Skeletal muscle tissue (tissue), 4 donors: Measurements from ENCODE around the gene EFNA5. TPM values are rescaled to one million over a fixed set of nuclear protein-coding genes. Genes with fewer than 3 reads are reported as not detected.

Experiments
- H3K27ac ChIP-seq: one replicate; pipeline ENCODE4 v1.7.0; 2013; ENCODE audit warnings: mild to moderate bottlenecking, low read depth, low read length, inconsistent platforms
- H3K27me3 ChIP-seq, 3 donors: one replicate each; pipeline ENCODE4 v1.7.0; 2013; ENCODE audit warnings: low read length in 3 of 3; ENCODE audit not compliant: control insufficient read depth in 3 of 3, insufficient read depth in 3 of 3
- H3K36me3 ChIP-seq, 3 donors: one replicate each; pipeline ENCODE4 v1.7.0; 2013; ENCODE audit warnings: low read length in 3 of 3; ENCODE audit not compliant: control insufficient read depth in 3 of 3, insufficient read depth in 3 of 3
- H3K4me1 ChIP-seq, 3 donors: one replicate each; pipeline ENCODE4 v1.7.0; 2013; ENCODE audit warnings: low read length in 3 of 3, mild to moderate bottlenecking in 3 of 3; ENCODE audit not compliant: control insufficient read depth in 3 of 3, insufficient read depth in 3 of 3
- H3K4me3 ChIP-seq, 3 donors: one replicate each; pipeline ENCODE4 v1.7.0; 2013; ENCODE audit warnings: low read length in 3 of 3
- H3K9ac ChIP-seq, 3 donors: one replicate each; pipeline ENCODE4 v1.7.0; 2013; ENCODE audit warnings: low read length in 3 of 3, mild to moderate bottlenecking in 3 of 3, moderate library complexity in 2 of 3, low read depth in 1 of 3
- H3K9me3 ChIP-seq, 3 donors: one replicate each; pipeline ENCODE4 v1.7.0; 2013; ENCODE audit warnings: low read length in 3 of 3; ENCODE audit not compliant: control insufficient read depth in 3 of 3
- total RNA-seq: library from RNA; depleted of rRNA; stranded (reverse); fragments of >200 nt; gene quantifications from one replicate; pipeline ENCODE4 v1.2.3, GENCODE V29; 2014
- donor health status: Osteomylitis.

Gene EFNA5
- total RNA-seq, 1 donor from 2014 or later: 8.4 TPM

GRCh38 chr5:107630184-107630583 lies 40.6 kb downstream of the EFNA5 start:
- H3K9me3 ChIP-seq: no peaks in the 10 kb centered on the region
- H3K27me3 ChIP-seq: no peaks in the 10 kb centered on the region
- no peak overlapping the region for H3K27ac ChIP-seq
- H3K9ac ChIP-seq: no peak overlapping the region
- H3K4me1 ChIP-seq: no peaks in the 10 kb centered on the region
- H3K4me3 ChIP-seq: no peak overlapping the region
- H3K36me3 ChIP-seq: no peaks in the 10 kb centered on the region

- no peak overlapping the region for H3K4me3 ChIP-seq
- no peaks in the 10 kb centered on the region for H3K27me3 ChIP-seq
- H3K9me3 ChIP-seq: no peaks in the 10 kb centered on the region
- H3K36me3 ChIP-seq: no peaks in the 10 kb centered on the region
- no peak overlapping the region for H3K9ac ChIP-seq
- no peaks in the 10 kb centered on the region for H3K4me1 ChIP-seq
- no peak overlapping the region for H3K27ac ChIP-seq
These were observed 46.5 kb downstream of the EFNA5 start for GRCh38 chr5:107624235-107624634.

DNA sequence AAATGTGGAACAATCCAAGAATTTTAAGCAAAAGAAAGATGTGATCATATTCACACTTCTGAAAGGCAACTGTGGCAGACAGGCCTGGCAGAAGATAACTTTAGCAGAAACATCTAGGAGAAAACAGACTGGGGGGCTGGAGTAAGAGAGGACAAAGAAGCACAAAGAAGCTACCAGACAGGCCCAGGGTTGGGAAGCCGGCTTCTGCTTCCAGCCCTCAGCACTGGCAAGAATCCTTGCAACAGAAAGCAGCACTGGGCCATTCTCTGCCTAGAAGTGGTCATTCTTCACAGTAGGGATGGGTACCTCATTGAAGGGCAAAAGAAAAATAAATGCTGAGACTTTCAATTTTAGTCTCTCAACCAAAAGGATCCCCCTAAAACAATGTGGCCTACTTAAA lies 49.6 kb downstream of the EFNA5 start:
- Histone ChIP-seq H3K9ac (no peak overlapping the region), H3K9me3 (no peaks in the 10 kb centered on the region), H3K4me3 (no peak overlapping the region), H3K36me3 (no peaks in the 10 kb centered on the region), H3K27ac (no peak overlapping the region), H3K27me3 (no peaks in the 10 kb centered on the region), H3K4me1 (no peaks in the 10 kb centered on the region)

DNA sequence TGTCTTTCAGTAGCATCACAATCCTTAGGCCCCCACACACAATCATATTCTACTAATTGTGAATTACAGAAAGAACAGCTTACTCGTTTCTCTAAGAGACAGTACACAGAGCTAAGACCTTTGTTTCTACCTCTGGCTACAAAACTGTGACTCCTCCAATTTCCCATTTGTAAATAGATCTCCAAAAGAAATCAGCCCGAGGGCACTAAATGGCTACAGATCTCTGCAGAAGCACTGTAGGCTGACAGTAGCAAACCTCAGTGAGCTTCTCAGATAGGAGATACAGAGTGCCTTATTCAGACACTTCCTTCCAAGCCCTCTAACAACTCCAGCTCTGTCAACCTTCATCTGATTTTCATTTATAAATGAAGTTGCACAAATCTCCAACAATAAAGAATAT lies 51.0 kb downstream of the EFNA5 start:
- no peaks in the 10 kb centered on the region for H3K4me1 ChIP-seq
- no peaks in the 10 kb centered on the region for H3K36me3 ChIP-seq
- H3K9ac ChIP-seq: no peak overlapping the region
- no peak overlapping the region for H3K27ac ChIP-seq
- H3K27me3 ChIP-seq: no peaks in the 10 kb centered on the region
- H3K4me3 ChIP-seq: no peak overlapping the region
- no peaks in the 10 kb centered on the region for H3K9me3 ChIP-seq

GRCh38 chr5:107618242-107618641 lies 52.5 kb downstream of the EFNA5 start:
- Histone ChIP-seq H3K9me3 (no peaks in the 10 kb centered on the region), H3K4me1 (no peaks in the 10 kb centered on the region), H3K9ac (no peak overlapping the region), H3K27me3 (no peaks in the 10 kb centered on the region), H3K36me3 (no peaks in the 10 kb centered on the region), H3K27ac (no peak overlapping the region), H3K4me3 (no peak overlapping the region)

GRCh38 chr5:107617052-107617451 lies 53.7 kb downstream of the EFNA5 start:
- no peaks in the 10 kb centered on the region for H3K27me3 ChIP-seq
- H3K9ac ChIP-seq: no peak overlapping the region
- H3K9me3 ChIP-seq: no peaks in the 10 kb centered on the region
- no peaks in the 10 kb centered on the region for H3K4me1 ChIP-seq
- no peak overlapping the region for H3K27ac ChIP-seq
- H3K4me3 ChIP-seq: no peak overlapping the region
- H3K36me3 ChIP-seq: no peaks in the 10 kb centered on the region

GRCh38 chr5:107616213-107616612 lies 54.5 kb downstream of the EFNA5 start:
- no peaks in the 10 kb centered on the region for H3K36me3 ChIP-seq
- H3K4me3 ChIP-seq: no peak overlapping the region
- H3K27ac ChIP-seq: no peak overlapping the region
- no peaks in the 10 kb centered on the region for H3K4me1 ChIP-seq
- no peaks in the 10 kb centered on the region for H3K27me3 ChIP-seq
- no peaks in the 10 kb centered on the region for H3K9me3 ChIP-seq
- H3K9ac ChIP-seq: no peak overlapping the region

- Histone ChIP-seq H3K27ac (no peak overlapping the region), H3K4me1 (no peaks in the 10 kb centered on the region), H3K4me3 (no peak overlapping the region), H3K27me3 (no peaks in the 10 kb centered on the region), H3K9ac (no peak overlapping the region), H3K36me3 (no peaks in the 10 kb centered on the region), H3K9me3 (no peaks in the 10 kb centered on the region)
These were observed 55.4 kb downstream of the EFNA5 start for GRCh38 chr5:107615299-107615817.

- Histone ChIP-seq H3K9ac (no peak overlapping the region), H3K27ac (no peak overlapping the region), H3K4me3 (no peak overlapping the region), H3K4me1 (no peaks in the 10 kb centered on the region), H3K27me3 (no peaks in the 10 kb centered on the region), H3K9me3 (no peaks in the 10 kb centered on the region), H3K36me3 (no peaks in the 10 kb centered on the region)
These were observed 58.2 kb downstream of the EFNA5 start for GRCh38 chr5:107612541-107612940.

- Histone ChIP-seq H3K27ac (no peak overlapping the region), H3K36me3 (no peaks in the 10 kb centered on the region), H3K4me3 (no peak overlapping the region), H3K9me3 (no peaks in the 10 kb centered on the region), H3K4me1 (no peaks in the 10 kb centered on the region), H3K9ac (no peak overlapping the region), H3K27me3 (no peaks in the 10 kb centered on the region)
These were observed 59.9 kb downstream of the EFNA5 start for GRCh38 chr5:107610798-107611197.
